Esophagus muscularis mucosa (tissue), 3 donors: ENCODE data around the gene CYREN.
"Not testable (repeated sequence)": the region's sequence is repeated elsewhere in the genome, so short reads cannot be mapped to it uniquely, and the experiment has no call there.

ENCODE experiments used
- CTCF ChIP-seq, 3 experiments: fragments of 200-600 bp in 2 of 3; fragments of 450-650 bp in 1 of 3; sonication (generic) in 2 of 3; IDR thresholded peaks; one replicate each; pipeline ENCODE4 v1.5.1; 2017 to 2019; ENCODE audit warnings: antibody characterized with exemption in 3 of 3, mild to moderate bottlenecking in 2 of 3, moderate library complexity in 1 of 3
- EP300 ChIP-seq: sonication (generic); formaldehyde crosslinking; IDR thresholded peaks from one replicate; pipeline ENCODE4 v1.6.1; 2017; ENCODE audit warnings: antibody characterized with exemption

DNA sequence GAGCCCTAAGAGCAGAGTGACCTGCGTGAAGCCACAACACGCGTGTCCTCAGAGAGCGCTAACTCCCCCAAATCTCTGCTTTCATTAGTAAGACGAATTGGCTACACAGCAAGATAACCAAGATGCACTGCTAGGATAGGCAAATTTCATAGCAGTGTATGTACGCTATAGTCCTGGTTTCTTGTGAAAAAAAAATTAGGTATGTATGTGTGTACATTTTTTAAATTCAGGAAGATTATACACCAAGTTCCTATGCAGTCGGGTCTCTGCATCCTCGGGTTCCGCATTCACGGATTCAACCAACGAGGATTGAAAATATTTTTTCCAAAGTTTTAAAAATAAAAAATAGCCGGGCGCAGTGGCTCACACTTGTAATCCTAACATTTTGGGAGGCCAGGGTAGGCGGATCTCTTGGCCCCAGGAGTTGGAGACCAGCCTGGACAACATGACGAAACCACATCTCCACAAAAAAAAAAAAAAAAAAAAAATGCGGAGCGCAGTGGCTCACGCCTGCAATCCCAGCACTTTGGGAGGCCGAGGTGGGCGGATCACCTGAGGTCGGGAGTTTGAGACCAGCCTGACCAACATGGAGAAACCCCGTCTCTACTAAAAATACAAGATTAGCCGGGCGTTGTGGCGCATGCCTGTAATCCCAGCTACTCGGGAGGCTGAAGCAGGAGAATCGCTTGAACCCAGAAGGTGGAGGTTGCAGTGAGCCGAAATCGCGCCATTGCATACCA is 41.6 kb upstream of the CYREN start:
- not testable (repeated sequence) for TF ChIP-seq CTCF (IDR thresholded peaks at IDR 0.05); EP300
